Erythroblast (primary cell): ENCODE measurements around the gene LSAMP.

Experiments used
- GATA1 ChIP-seq: IDR thresholded peaks from 2 replicates; pipeline ENCODE4 v1.6.1; 2011; ENCODE audit warnings: low read depth, mild to moderate bottlenecking, control low read depth, low read length, moderate library complexity
- POLR2A ChIP-seq: IDR thresholded peaks from 2 replicates; pipeline ENCODE4 v1.6.1; 2011; ENCODE audit warnings: mild to moderate bottlenecking, low read length

DNA sequence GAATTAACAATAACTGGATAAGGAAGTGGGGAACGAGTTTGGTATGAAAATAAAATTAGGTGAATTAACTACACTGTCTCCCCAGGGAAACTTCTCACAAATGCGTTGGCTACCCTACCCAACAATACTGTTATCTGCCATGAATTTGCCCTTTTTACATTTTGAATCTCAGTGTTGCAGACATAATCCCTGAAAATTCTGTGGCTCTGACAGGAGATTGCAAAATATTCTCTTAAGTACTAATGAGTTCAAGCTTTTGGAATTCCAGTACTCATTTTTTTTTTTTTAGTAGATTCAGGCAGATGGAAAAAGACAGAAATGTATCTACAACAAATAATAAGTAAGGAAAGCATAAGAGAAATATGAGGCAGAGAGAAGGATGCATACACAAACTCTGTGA, 332.6 kb downstream of the LSAMP start:
- TF ChIP-seq POLR2A (no peak), GATA1 (no peak)
